Astrocyte (in vitro differentiated cells and primary cell): ENCODE measurements around the gene SDK1. TPM values are rescaled to one million over a fixed set of nuclear protein-coding genes. Genes with fewer than 3 reads are reported as not detected.

ENCODE experiments used
- DNase-seq: peaks from one replicate; pipeline ENCODE4 v3.0.0-alpha.2; 2010; ENCODE audit warnings: low read depth
- FAIRE-seq: peaks from 2 replicates; lab custom pipeline; 2011; peaks lifted over from hg19 to GRCh38; lab: Jason Lieb, UNC
- H2AFZ ChIP-seq: 2 replicates; pipeline ENCODE4 v1.6.0; 2012; ENCODE audit warnings: low read depth, low read length, inconsistent platforms
- H3K27ac ChIP-seq: 2 replicates; pipeline ENCODE4 v1.5.1; 2011; ENCODE audit warnings: low read depth, low read length, inconsistent platforms
- H3K27me3 ChIP-seq: 2 replicates; pipeline ENCODE4 v1.6.0; 2011; ENCODE audit warnings: low read length, inconsistent platforms; ENCODE audit not compliant: insufficient read depth
- H3K36me3 ChIP-seq: 2 replicates; pipeline ENCODE4 v1.5.1; 2011; ENCODE audit warnings: low read length, inconsistent platforms; ENCODE audit not compliant: insufficient read depth
- H3K4me1 ChIP-seq: 2 replicates; pipeline ENCODE4 v1.5.1; 2011; ENCODE audit warnings: low read length, inconsistent platforms; ENCODE audit not compliant: insufficient read depth
- H3K4me2 ChIP-seq: 2 replicates; pipeline ENCODE4 v1.6.0; 2012; ENCODE audit warnings: low read length, inconsistent platforms
- H3K4me3 ChIP-seq: 2 replicates; pipeline ENCODE4 v1.5.1; 2011; ENCODE audit warnings: low read depth, mild to moderate bottlenecking, low read length, inconsistent platforms; ENCODE audit not compliant: insufficient read depth
- H3K79me2 ChIP-seq: 2 replicates; pipeline ENCODE4 v1.6.0; 2012; ENCODE audit warnings: mild to moderate bottlenecking, low read length, inconsistent platforms; ENCODE audit not compliant: insufficient read depth
- H3K9ac ChIP-seq: 2 replicates; pipeline ENCODE4 v1.6.0; 2012; ENCODE audit warnings: mild to moderate bottlenecking, low read length, inconsistent platforms
- H3K9me3 ChIP-seq: 2 replicates; pipeline ENCODE4 v1.5.1; 2012; ENCODE audit warnings: low read depth, mild to moderate bottlenecking, low read length, inconsistent platforms; ENCODE audit not compliant: insufficient read depth
- H4K20me1 ChIP-seq: 2 replicates; pipeline ENCODE4 v1.6.0; 2012; ENCODE audit warnings: low read length, inconsistent platforms; ENCODE audit not compliant: insufficient read depth
- H3K27ac Mint-ChIP-seq: one replicate; pipeline ENCODE4 v1.8.0; 2021; ENCODE audit warnings: mild to moderate bottlenecking, mixed read lengths; ENCODE audit not compliant: unreplicated experiment
- H3K27me3 Mint-ChIP-seq: one replicate; pipeline ENCODE4 v1.8.0; 2021; ENCODE audit warnings: low read depth, mixed read lengths; ENCODE audit not compliant: unreplicated experiment
- H3K36me3 Mint-ChIP-seq: one replicate; pipeline ENCODE4 v1.8.0; 2021; ENCODE audit warnings: low read depth, mixed read lengths; ENCODE audit not compliant: unreplicated experiment
- H3K4me1 Mint-ChIP-seq: one replicate; pipeline ENCODE4 v1.8.0; 2021; ENCODE audit warnings: low read depth, mixed read lengths; ENCODE audit not compliant: unreplicated experiment
- H3K4me3 Mint-ChIP-seq: one replicate; pipeline ENCODE4 v1.8.0; 2021; ENCODE audit warnings: mild to moderate bottlenecking, moderate library complexity, mixed read lengths; ENCODE audit not compliant: unreplicated experiment
- H3K9me3 Mint-ChIP-seq: one replicate; pipeline ENCODE4 v1.8.0; 2021; ENCODE audit warnings: mild to moderate bottlenecking, mixed read lengths; ENCODE audit not compliant: unreplicated experiment
- CTCF ChIP-seq: IDR thresholded peaks from 2 replicates; pipeline ENCODE4 v1.5.1; 2011; ENCODE audit warnings: low read depth, mild to moderate bottlenecking, inconsistent platforms, low read length, moderate library complexity; ENCODE audit not compliant: insufficient read depth
- EZH2 ChIP-seq: IDR thresholded peaks from 2 replicates; pipeline ENCODE4 v1.6.1; 2012; ENCODE audit warnings: mild to moderate bottlenecking, low read length, inconsistent platforms; ENCODE audit not compliant: insufficient read depth
- total RNA-seq: library from RNA; stranded (reverse); gene quantifications from 2 replicates; pipeline ENCODE4 v1.2.1, GENCODE V29; 2021

SDK1 gene
- total RNA-seq, 1 donor from 2014 or later, result 4.2 TPM

DNA sequence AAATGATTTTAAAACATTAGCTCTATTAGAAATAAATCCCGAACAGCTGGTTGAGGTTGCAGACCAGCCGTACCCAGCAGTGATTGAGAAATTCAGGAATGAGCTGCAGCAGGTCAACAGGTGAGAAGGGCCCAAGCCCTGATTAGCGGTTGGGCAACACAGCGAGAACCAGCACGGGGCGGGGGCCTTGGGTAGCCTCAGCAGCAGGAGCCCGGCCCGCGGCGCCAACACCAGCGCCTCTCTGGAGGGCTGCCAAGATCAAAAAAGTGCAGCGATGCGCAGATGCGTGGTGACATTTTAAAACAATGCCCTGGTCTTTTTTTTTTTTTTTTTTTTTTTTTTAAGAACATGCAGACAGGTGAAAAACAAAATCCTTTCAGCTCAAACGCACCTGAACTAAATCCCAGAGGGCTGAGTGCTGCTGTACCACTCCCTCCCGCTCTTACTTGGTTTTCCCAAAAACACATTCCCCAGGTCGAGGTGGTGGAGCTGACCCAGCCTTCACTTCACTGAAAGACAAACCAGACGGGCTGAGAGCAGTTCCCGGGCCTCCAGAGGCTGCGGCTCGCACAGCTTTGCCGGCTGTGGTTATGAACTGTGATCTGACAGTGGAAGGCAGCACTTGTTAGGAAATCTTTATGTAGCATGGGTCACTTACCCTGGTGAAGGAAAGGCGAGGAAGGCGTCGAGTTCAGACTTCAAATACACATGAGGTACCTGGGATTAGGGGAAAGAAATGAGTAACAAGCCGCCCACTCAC is 579.4 kb downstream of the SDK1 start:
- no peak for DNase-seq
- Mint-ChIP-seq H3K4me1 (no peaks in the 10 kb centered on the region), H3K27ac (no peak overlapping the region), H3K36me3 (no peaks in the 10 kb centered on the region), H3K9me3 (no peaks in the 10 kb centered on the region), H3K27me3 (peaks cover 2% of the 10 kb centered on the region), H3K4me3 (no peak overlapping the region)
- no peaks in the 10 kb centered on the region for H3K27me3 ChIP-seq
- H3K79me2 ChIP-seq, result no peaks in the 10 kb centered on the region
- no peak overlapping the region for H2AFZ ChIP-seq
- no peak overlapping the region for H3K27ac ChIP-seq
- H3K9ac ChIP-seq, result no peak overlapping the region
- H3K4me1 ChIP-seq, result no peaks in the 10 kb centered on the region
- H3K36me3 ChIP-seq, result no peaks in the 10 kb centered on the region
- H3K4me3 ChIP-seq, result no peak overlapping the region
- no peaks in the 10 kb centered on the region for H3K9me3 ChIP-seq
- no peak for FAIRE-seq
- H4K20me1 ChIP-seq, result no peaks in the 10 kb centered on the region
- H3K4me2 ChIP-seq, result no peak overlapping the region
- TF ChIP-seq CTCF (no peak), EZH2 (no peak)

DNA sequence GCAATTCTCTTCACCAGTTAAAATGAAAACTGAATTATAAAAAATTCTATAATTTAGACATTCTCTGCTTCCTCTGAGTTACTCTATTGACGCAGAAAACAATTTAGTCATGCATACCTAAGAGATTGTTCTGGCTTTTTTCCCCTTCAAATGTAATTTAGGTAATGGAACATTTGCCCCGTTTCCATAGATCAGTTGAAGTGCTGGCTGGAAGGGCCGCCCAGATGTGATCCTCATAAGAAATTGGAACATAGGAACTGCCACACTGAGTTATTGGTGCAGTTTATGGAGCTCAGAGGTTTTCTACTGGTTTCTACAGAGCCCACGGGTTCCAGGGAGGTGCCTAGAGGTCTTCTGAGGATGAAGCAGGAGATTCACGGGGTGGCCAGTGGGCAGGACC is 581.7 kb downstream of the SDK1 start:
- H3K27me3 Mint-ChIP-seq, result peaks cover 2% of the 10 kb centered on the region
- Histone ChIP-seq H3K4me3 (no peak overlapping the region), H3K27me3 (no peaks in the 10 kb centered on the region), H4K20me1 (no peaks in the 10 kb centered on the region), H3K4me2 (no peak overlapping the region), H3K27ac (no peak overlapping the region), H3K9me3 (no peaks in the 10 kb centered on the region), H3K4me1 (no peaks in the 10 kb centered on the region), H3K9ac (no peak overlapping the region), H3K36me3 (no peaks in the 10 kb centered on the region), H2AFZ (no peak overlapping the region), H3K79me2 (no peaks in the 10 kb centered on the region)
- no peaks in the 10 kb centered on the region for H3K4me1 Mint-ChIP-seq
- TF ChIP-seq EZH2, result no peak
- TF ChIP-seq CTCF, result no peak
- H3K9me3 Mint-ChIP-seq, result no peaks in the 10 kb centered on the region
- H3K36me3 Mint-ChIP-seq, result no peaks in the 10 kb centered on the region
- FAIRE-seq, result no peak
- no peak for DNase-seq
- no peak overlapping the region for H3K4me3 Mint-ChIP-seq
- H3K27ac Mint-ChIP-seq, result no peak overlapping the region

GRCh38 chr7:3884543-3884942 is 583.5 kb downstream of the SDK1 start:
- Mint-ChIP-seq H3K36me3 (no peaks in the 10 kb centered on the region), H3K4me1 (peaks cover 4% of the 10 kb centered on the region), H3K9me3 (no peaks in the 10 kb centered on the region), H3K27me3 (peaks cover 2% of the 10 kb centered on the region), H3K27ac (no peak overlapping the region), H3K4me3 (no peak overlapping the region)
- no peaks in the 10 kb centered on the region for H4K20me1 ChIP-seq
- no peak overlapping the region for H3K4me3 ChIP-seq
- no peaks in the 10 kb centered on the region for H3K4me1 ChIP-seq
- DNase-seq (no peak), FAIRE-seq (no peak)
- no peak overlapping the region for H2AFZ ChIP-seq
- no peak overlapping the region for H3K4me2 ChIP-seq
- H3K27me3 ChIP-seq, result no peaks in the 10 kb centered on the region
- no peaks in the 10 kb centered on the region for H3K36me3 ChIP-seq
- H3K27ac ChIP-seq, result no peak overlapping the region
- H3K9me3 ChIP-seq, result no peaks in the 10 kb centered on the region
- TF ChIP-seq CTCF (no peak), EZH2 (no peak)
- H3K9ac ChIP-seq, result no peak overlapping the region
- no peaks in the 10 kb centered on the region for H3K79me2 ChIP-seq
